ENCODE data around the gene LARP1. TPM values are rescaled to one million over a fixed set of nuclear protein-coding genes. Genes with fewer than 3 reads are reported as not detected.

LARP1 gene
- total RNA-seq, 2 experiments from 2014 or later, result 88.7 to 97.6 TPM

GRCh38 chr5:154762261-154762660, 7.1 kb downstream of the LARP1 start:
- no peaks in the 10 kb centered on the region for H3K9me3 Mint-ChIP-seq
- peak overlapping the region; percentile 91 for H3K27ac Mint-ChIP-seq
- ATAC-seq (ENCODE audit: poor library complexity) (no peak), DNase-seq (no peak)
- ChIA-PET POLR2A (interaction anchor here (1.6 kb wide), 1 partner anchor 19 kb away, joined by 4 read pairs; no protein-coding TSS in a partner anchor), CTCF (no interaction called here)
- H3K27me3 ChIP-seq (ENCODE audit: control insufficient read depth in 1 of 2, insufficient read depth in 2 of 2, low read length in 2 of 2), result no peaks in the 10 kb centered on the region
- H3K9me3 ChIP-seq (ENCODE audit: control insufficient read depth in 1 of 2, insufficient read depth in 1 of 2, low read length in 2 of 2), result no peaks in the 10 kb centered on the region
- H3K4me1 Mint-ChIP-seq (ENCODE audit: low read depth), result peaks cover 81% of the 10 kb centered on the region
- no peaks in the 10 kb centered on the region for H3K36me3 ChIP-seq (ENCODE audit: insufficient read depth, low read length)
- H3K27ac ChIP-seq (ENCODE audit: low read depth in 1 of 2, low read length in 2 of 2), result no peak overlapping the region
- H3K4me3 Mint-ChIP-seq, result peak overlapping the region; percentile 64
- H3K36me3 Mint-ChIP-seq (ENCODE audit: low read depth), result peaks cover 8% of the 10 kb centered on the region
- TF ChIP-seq CTCF (IDR thresholded peaks at IDR 0.05), result no peak
- no peaks in the 10 kb centered on the region for H3K27me3 Mint-ChIP-seq
- intact Hi-C loops (cut with DNase I, micrococcal nuclease), result no loop called here
- H3K4me1 ChIP-seq (ENCODE audit: insufficient read depth, low read length), result peaks cover 82% of the 10 kb centered on the region
- no peak overlapping the region for H3K4me3 ChIP-seq (ENCODE audit: low read length)

- H3K4me1 Mint-ChIP-seq (ENCODE audit: low read depth), result peaks cover 81% of the 10 kb centered on the region
- Histone ChIP-seq H3K27me3 (ENCODE audit: control insufficient read depth in 1 of 2, insufficient read depth in 2 of 2, low read length in 2 of 2) (no peaks in the 10 kb centered on the region), H3K4me1 (ENCODE audit: insufficient read depth, low read length) (peaks cover 87% of the 10 kb centered on the region), H3K27ac (ENCODE audit: low read depth in 1 of 2, low read length in 2 of 2) (no peak overlapping the region), H3K4me3 (ENCODE audit: low read length) (no peak overlapping the region), H3K9me3 (ENCODE audit: control insufficient read depth in 1 of 2, insufficient read depth in 1 of 2, low read length in 2 of 2) (no peaks in the 10 kb centered on the region), H3K36me3 (ENCODE audit: insufficient read depth, low read length) (no peaks in the 10 kb centered on the region)
- ATAC-seq (ENCODE audit: poor library complexity) (no peak), DNase-seq (no peak)
- ChIA-PET CTCF (no interaction called here), POLR2A (no interaction called here)
- H3K36me3 Mint-ChIP-seq (ENCODE audit: low read depth), result peaks cover 5% of the 10 kb centered on the region
- H3K9me3 Mint-ChIP-seq, result no peaks in the 10 kb centered on the region
- peak overlapping the region; percentile 64 for H3K4me3 Mint-ChIP-seq
- intact Hi-C loops (cut with DNase I, micrococcal nuclease), result no loop called here
- TF ChIP-seq CTCF (IDR thresholded peaks at IDR 0.05), result no peak
- no peaks in the 10 kb centered on the region for H3K27me3 Mint-ChIP-seq
- peak overlapping the region; percentile 91 for H3K27ac Mint-ChIP-seq
Measured at GRCh38 chr5:154762700-154763099, 7.5 kb downstream of the LARP1 start.

- Histone ChIP-seq H3K36me3 (ENCODE audit: insufficient read depth, low read length) (no peaks in the 10 kb centered on the region), H3K4me1 (ENCODE audit: insufficient read depth, low read length) (peaks cover 92% of the 10 kb centered on the region), H3K4me3 (ENCODE audit: low read length) (no peak overlapping the region), H3K27me3 (ENCODE audit: control insufficient read depth in 1 of 2, insufficient read depth in 2 of 2, low read length in 2 of 2) (no peaks in the 10 kb centered on the region), H3K27ac (ENCODE audit: low read depth in 1 of 2, low read length in 2 of 2) (no peak overlapping the region), H3K9me3 (ENCODE audit: control insufficient read depth in 1 of 2, insufficient read depth in 1 of 2, low read length in 2 of 2) (no peaks in the 10 kb centered on the region)
- Mint-ChIP-seq H3K4me1 (ENCODE audit: low read depth) (peaks cover 76% of the 10 kb centered on the region), H3K27me3 (no peaks in the 10 kb centered on the region), H3K36me3 (ENCODE audit: low read depth) (no peaks in the 10 kb centered on the region), H3K27ac (peak overlapping the region; percentile 53), H3K4me3 (peak overlapping the region; percentile 5), H3K9me3 (no peaks in the 10 kb centered on the region)
- CTCF ChIA-PET, result interaction anchor here (0.7 kb wide), 1 partner anchor 10 kb away, joined by 5 read pairs; no protein-coding TSS in a partner anchor
- DNase-seq (no peak), ATAC-seq (ENCODE audit: poor library complexity) (no peak)
- no peak for TF ChIP-seq CTCF (IDR thresholded peaks at IDR 0.05)
- POLR2A ChIA-PET, result no interaction called here
- intact Hi-C loops (cut with DNase I, micrococcal nuclease), result no loop called here
Measured at GRCh38 chr5:154764967-154765366, 9.8 kb downstream of the LARP1 start.
